Measurements from ENCODE around the gene IYD. TPM values are rescaled to one million over a fixed set of nuclear protein-coding genes. Genes with fewer than 3 reads are reported as not detected.

Gene IYD
- polyA plus RNA-seq, 2 of the 4 experiments (the other 2 are of a cell fraction) = 0.08 TPM; not detected in 1

DNA sequence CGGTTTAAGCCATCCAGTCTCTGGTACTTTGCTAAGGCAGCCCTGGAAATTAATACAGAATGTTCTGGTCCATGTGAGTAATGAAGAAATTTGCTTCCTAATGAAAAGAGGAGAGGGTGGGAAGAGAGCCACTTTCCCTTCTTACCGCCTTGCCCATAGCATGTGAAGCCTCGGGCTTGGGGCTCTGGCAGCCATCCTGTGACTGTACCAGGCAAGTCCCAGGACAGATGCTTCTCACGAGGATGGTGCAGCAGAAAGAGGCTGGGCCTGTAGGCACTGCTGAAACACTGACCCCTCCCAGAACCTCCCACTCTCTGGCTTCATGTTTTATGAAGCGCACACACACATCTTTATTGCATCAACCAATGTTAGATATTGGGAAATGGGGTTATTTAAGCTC is 74.8 kb downstream of the IYD start:
- POLR2A ChIA-PET = no interaction called here
- DNase-seq (ENCODE audit: low read depth in 1 of 2, low spot score in 1 of 2) = no peak
- Histone ChIP-seq H3K4me3 (no peak overlapping the region), H3K4me1 (no peaks in the 10 kb centered on the region), H3K4me2 (no peak overlapping the region), H3K27ac (no peak overlapping the region), H3K9me3 (no peaks in the 10 kb centered on the region; the same call in 2 of the 3 replicates)
- CTCF ChIA-PET = no interaction called here
- TF ChIP-seq, protein P1, sequence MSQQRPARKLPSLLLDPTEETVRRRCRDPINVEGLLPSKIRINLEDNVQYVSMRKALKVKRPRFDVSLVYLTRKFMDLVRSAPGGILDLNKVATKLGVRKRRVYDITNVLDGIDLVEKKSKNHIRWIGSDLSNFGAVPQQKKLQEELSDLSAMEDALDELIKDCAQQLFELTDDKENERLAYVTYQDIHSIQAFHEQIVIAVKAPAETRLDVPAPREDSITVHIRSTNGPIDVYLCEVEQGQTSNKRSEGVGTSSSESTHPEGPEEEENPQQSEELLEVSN (IDR thresholded peaks at IDR 0.05; ENCODE audit: borderline replicate concordance, low read depth) = no peak
- TF ChIP-seq JUNB (IDR thresholded peaks at IDR 0.05) (no peak), FOSL2 (IDR thresholded peaks at IDR 0.05) (no peak), FOSL2 (CRISPR knock-in tag; IDR thresholded peaks at IDR 0.05) (no peak)
- FAIRE-seq = no peak
- ATAC-seq = no peak
- WGBS (ENCODE audit: missing lambda C conversion rate) = 39% methylated on average over 5 of the region's 5 CpGs

DNA sequence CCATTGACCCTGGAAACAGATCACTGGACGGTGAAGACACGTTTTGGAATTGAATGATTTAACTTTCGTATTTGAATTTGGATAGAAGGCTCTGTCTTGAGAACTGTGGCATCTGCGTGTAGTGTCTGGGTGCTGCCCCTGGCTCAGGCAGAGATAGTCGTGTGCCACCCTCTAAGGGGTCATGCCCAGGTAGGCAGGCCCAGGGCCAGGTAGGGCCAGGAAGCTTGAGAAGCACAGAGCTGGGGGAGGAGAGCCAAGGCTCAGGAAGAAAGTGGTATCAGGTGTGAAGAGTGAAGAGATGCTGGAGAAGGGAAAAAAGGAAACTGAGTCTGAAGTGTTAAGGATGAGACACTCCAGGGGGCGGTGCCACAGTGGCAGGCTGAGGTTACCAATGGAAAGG is 75.5 kb downstream of the IYD start:
- Histone ChIP-seq H3K4me2 (no peak overlapping the region), H3K27ac (no peak overlapping the region), H3K4me3 (no peak overlapping the region), H3K4me1 (no peaks in the 10 kb centered on the region), H3K9me3 (no peaks in the 10 kb centered on the region; the same call in 2 of the 3 replicates)
- ChIA-PET POLR2A (no interaction called here), CTCF (no interaction called here)
- WGBS (ENCODE audit: missing lambda C conversion rate) = 30% methylated on average over 6 of the region's 6 CpGs
- ATAC-seq = no peak
- no peak for DNase-seq (ENCODE audit: low read depth in 1 of 2, low spot score in 1 of 2)
- TF ChIP-seq JUN (IDR thresholded peaks at IDR 0.05) (no peak), SREBF2 (IDR thresholded peaks at IDR 0.05) (no peak), CBX2 (IDR thresholded peaks at IDR 0.05; ENCODE audit: borderline replicate concordance, low read depth) (no peak), CHD4 (IDR thresholded peaks at IDR 0.05; ENCODE audit: borderline replicate concordance) (no peak)
- TF ChIP-seq, protein P2, sequence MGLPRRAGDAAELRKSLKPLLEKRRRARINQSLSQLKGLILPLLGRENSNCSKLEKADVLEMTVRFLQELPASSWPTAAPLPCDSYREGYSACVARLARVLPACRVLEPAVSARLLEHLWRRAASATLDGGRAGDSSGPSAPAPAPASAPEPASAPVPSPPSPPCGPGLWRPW (IDR thresholded peaks at IDR 0.05) = no peak
- TF ChIP-seq, protein P3, sequence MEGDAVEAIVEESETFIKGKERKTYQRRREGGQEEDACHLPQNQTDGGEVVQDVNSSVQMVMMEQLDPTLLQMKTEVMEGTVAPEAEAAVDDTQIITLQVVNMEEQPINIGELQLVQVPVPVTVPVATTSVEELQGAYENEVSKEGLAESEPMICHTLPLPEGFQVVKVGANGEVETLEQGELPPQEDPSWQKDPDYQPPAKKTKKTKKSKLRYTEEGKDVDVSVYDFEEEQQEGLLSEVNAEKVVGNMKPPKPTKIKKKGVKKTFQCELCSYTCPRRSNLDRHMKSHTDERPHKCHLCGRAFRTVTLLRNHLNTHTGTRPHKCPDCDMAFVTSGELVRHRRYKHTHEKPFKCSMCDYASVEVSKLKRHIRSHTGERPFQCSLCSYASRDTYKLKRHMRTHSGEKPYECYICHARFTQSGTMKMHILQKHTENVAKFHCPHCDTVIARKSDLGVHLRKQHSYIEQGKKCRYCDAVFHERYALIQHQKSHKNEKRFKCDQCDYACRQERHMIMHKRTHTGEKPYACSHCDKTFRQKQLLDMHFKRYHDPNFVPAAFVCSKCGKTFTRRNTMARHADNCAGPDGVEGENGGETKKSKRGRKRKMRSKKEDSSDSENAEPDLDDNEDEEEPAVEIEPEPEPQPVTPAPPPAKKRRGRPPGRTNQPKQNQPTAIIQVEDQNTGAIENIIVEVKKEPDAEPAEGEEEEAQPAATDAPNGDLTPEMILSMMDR (IDR thresholded peaks at IDR 0.05) = no peak
- FAIRE-seq = no peak

DNA sequence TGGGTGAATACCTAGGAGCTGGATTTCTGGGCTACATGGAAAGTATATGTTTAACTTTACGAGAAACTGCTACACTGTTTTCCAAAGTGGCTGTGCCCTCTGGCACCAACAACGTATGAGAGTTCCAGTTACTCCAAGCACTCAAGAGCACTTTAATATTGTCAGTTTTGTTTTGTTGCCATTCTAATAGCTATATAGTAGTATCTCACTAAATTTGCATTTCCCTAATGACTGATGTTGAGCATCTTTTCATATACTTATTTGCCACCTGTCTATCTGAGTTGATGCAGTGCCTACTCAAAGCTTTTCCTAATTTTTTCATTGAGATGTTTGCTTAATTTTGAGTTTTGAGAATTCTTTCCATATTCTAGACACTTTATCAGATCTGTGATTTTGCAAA is 76.7 kb downstream of the IYD start:
- H3K4me1 ChIP-seq = no peaks in the 10 kb centered on the region
- no peak for FAIRE-seq
- H3K9me3 ChIP-seq = no peaks in the 10 kb centered on the region
- ChIA-PET CTCF (interaction anchor here (0.8 kb wide), 1 partner anchor 373 kb away, joined by 3 read pairs; no protein-coding TSS in a partner anchor), POLR2A (no interaction called here)
- H3K27ac ChIP-seq = no peak overlapping the region
- no peak for DNase-seq (ENCODE audit: low read depth in 1 of 2, low spot score in 1 of 2)
- 57% methylated on average over 2 of the region's 2 CpGs for WGBS (ENCODE audit: missing lambda C conversion rate)
- H3K4me2 ChIP-seq = no peak overlapping the region
- H3K4me3 ChIP-seq = no peak overlapping the region
- TF ChIP-seq JUNB (IDR thresholded peaks at IDR 0.05) = no peak
- no peak for TF ChIP-seq ZSCAN20 (CRISPR knock-in tag; IDR thresholded peaks at IDR 0.05)
- no peak for TF ChIP-seq HDAC2 (IDR thresholded peaks at IDR 0.05)
- TF ChIP-seq ESRRA (IDR thresholded peaks at IDR 0.05; ENCODE audit: borderline replicate concordance, low read length) = no peak
- no peak for TF ChIP-seq NFE2L2 (conservative IDR thresholded peaks at IDR 0.05; ENCODE audit: low read length)
- TF ChIP-seq, protein P3 (IDR thresholded peaks at IDR 0.05) = no peak
- no peak for TF ChIP-seq RCOR1 (IDR thresholded peaks at IDR 0.05; ENCODE audit: low read depth, low read length)
- TF ChIP-seq NPAS2 (CRISPR knock-in tag; IDR thresholded peaks at IDR 0.05; ENCODE audit: borderline replicate concordance) = no peak
- TF ChIP-seq, protein P4, sequence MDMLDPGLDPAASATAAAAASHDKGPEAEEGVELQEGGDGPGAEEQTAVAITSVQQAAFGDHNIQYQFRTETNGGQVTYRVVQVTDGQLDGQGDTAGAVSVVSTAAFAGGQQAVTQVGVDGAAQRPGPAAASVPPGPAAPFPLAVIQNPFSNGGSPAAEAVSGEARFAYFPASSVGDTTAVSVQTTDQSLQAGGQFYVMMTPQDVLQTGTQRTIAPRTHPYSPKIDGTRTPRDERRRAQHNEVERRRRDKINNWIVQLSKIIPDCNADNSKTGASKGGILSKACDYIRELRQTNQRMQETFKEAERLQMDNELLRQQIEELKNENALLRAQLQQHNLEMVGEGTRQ (IDR thresholded peaks at IDR 0.05) = no peak
- no peak for TF ChIP-seq RNF2 (IDR thresholded peaks at IDR 0.05; ENCODE audit: borderline replicate concordance, low read depth)
- TF ChIP-seq EHMT2 (IDR thresholded peaks at IDR 0.05; ENCODE audit: low read depth) = no peak
- TF ChIP-seq, protein P5, sequence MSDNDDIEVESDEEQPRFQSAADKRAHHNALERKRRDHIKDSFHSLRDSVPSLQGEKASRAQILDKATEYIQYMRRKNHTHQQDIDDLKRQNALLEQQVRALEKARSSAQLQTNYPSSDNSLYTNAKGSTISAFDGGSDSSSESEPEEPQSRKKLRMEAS (IDR thresholded peaks at IDR 0.05) = no peak
- TF ChIP-seq HOXA7 (CRISPR knock-in tag; IDR thresholded peaks at IDR 0.05) = no peak
- TF ChIP-seq, protein P1 (IDR thresholded peaks at IDR 0.05; ENCODE audit: borderline replicate concordance, low read depth) = no peak
- no peak for TF ChIP-seq HOXB13 (CRISPR knock-in tag; IDR thresholded peaks at IDR 0.05; ENCODE audit: low read depth)
- no peak for TF ChIP-seq FOSB (CRISPR knock-in tag; IDR thresholded peaks at IDR 0.05)
- no peak for TF ChIP-seq SREBF2 (IDR thresholded peaks at IDR 0.05)
- TF ChIP-seq POLR2AphosphoS2 (conservative IDR thresholded peaks at IDR 0.05; ENCODE audit: low read length) = no peak
- TF ChIP-seq, protein P6, sequence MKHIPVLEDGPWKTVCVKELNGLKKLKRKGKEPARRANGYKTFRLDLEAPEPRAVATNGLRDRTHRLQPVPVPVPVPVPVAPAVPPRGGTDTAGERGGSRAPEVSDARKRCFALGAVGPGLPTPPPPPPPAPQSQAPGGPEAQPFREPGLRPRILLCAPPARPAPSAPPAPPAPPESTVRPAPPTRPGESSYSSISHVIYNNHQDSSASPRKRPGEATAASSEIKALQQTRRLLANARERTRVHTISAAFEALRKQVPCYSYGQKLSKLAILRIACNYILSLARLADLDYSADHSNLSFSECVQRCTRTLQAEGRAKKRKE (CRISPR knock-in tag; IDR thresholded peaks at IDR 0.05; ENCODE audit: low read depth) = no peak
- no peak for ATAC-seq
